ENCODE data around the gene KIAA1958.

DNA sequence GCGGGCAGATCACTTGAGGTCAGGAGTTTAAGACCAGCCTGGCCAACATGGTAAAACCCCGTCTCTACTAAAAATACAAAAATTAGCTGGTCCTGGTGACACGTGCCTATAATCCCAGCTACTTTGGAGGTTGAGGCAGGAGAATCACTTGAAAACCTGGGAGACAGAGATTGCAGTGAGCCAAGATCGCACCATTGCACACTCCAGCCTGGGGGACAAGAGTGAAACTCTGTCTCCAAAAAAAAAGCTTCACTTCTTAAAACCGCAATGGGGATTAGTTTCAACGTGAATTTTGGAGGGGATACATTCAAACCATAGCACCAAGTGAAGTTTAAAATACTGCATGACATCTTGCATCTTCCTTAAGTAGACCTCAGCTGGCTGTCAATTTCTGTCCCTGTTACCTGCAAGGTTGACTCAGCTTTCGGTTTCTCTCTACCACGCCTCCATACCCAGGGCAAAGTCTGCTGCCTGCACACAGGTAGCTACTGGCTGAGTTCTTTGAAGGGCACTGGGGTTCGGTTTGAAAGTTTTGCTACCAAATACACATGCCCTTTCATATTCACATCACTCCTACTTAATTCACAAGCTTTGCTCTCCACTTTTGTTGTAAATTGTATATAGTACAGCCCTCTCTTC, 69.3 kb downstream of the KIAA1958 start:
- TF ChIP-seq HDGF (IDR thresholded peaks at IDR 0.05; ENCODE audit: borderline replicate concordance) (no peak), SP1 (IDR thresholded peaks at IDR 0.05) (no peak), FOXA1 (IDR thresholded peaks at IDR 0.05) (no peak), BHLHE40 (IDR thresholded peaks at IDR 0.05; ENCODE audit: borderline replicate concordance) (no peak), NFRKB (IDR thresholded peaks at IDR 0.05) (no peak), CTBP1 (IDR thresholded peaks at IDR 0.05; ENCODE audit: borderline replicate concordance) (no peak)
- TF ChIP-seq, protein P1, sequence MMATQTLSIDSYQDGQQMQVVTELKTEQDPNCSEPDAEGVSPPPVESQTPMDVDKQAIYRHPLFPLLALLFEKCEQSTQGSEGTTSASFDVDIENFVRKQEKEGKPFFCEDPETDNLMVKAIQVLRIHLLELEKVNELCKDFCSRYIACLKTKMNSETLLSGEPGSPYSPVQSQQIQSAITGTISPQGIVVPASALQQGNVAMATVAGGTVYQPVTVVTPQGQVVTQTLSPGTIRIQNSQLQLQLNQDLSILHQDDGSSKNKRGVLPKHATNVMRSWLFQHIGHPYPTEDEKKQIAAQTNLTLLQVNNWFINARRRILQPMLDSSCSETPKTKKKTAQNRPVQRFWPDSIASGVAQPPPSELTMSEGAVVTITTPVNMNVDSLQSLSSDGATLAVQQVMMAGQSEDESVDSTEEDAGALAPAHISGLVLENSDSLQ (IDR thresholded peaks at IDR 0.05) = no peak
